SK-N-SH treated with all-trans-retinoic acid at 6 μM for 48 hours (cell line): ENCODE results near the gene OLFML2A.
A peak's percentile ranks its signal among the peaks of the same experiment; 100 is the strongest.

ENCODE experiments used
- ATAC-seq: fragments of 200-7000 bp; cut with Tn5 transposase; 3 replicates; pipeline ENCODE4 v1.9.1; 2020; ENCODE audit warnings: mild to moderate bottlenecking, moderate library complexity
- ARNTL ChIP-seq: fragments of 450-650 bp; formaldehyde crosslinking; IDR thresholded peaks from 2 replicates; pipeline ENCODE4 v1.5.0; 2020; ENCODE audit warnings: low read depth, mild to moderate bottlenecking, moderate library complexity, borderline replicate concordance
- BACH2 ChIP-seq: fragments of 250-450 bp; sonication (Bioruptor Pico); IDR thresholded peaks from 2 replicates; pipeline ENCODE4 v1.9.0; 2021; ENCODE audit warnings: mild to moderate bottlenecking, borderline replicate concordance
- CSDC2 ChIP-seq: fragments of 250-450 bp; sonication (Bioruptor Pico); IDR thresholded peaks from 2 replicates; pipeline ENCODE4 v1.5.0; 2020; ENCODE audit warnings: mild to moderate bottlenecking, moderate library complexity
- ESRRG ChIP-seq: fragments of 250-450 bp; sonication (Bioruptor Pico); IDR thresholded peaks from 2 replicates; pipeline ENCODE4 v1.6.1; 2021; ENCODE audit warnings: mild to moderate bottlenecking
- GLIS3 ChIP-seq: fragments of 250-450 bp; sonication (Bioruptor Pico); IDR thresholded peaks from 2 replicates; pipeline ENCODE4 v1.5.0; 2020; ENCODE audit warnings: mild to moderate bottlenecking, moderate library complexity
- ISL1 ChIP-seq: fragments of 250-450 bp; sonication (Bioruptor Pico); IDR thresholded peaks from 2 replicates; pipeline ENCODE4 v2.1.2; 2022; ENCODE audit warnings: mild to moderate bottlenecking, moderate library complexity
- OSR1 ChIP-seq: fragments of 250-450 bp; sonication (Bioruptor Pico); IDR thresholded peaks from 2 replicates; pipeline ENCODE4 v1.8.0; 2022; ENCODE audit warnings: moderate library complexity, mild to moderate bottlenecking, inconsistent platforms
- PPARA ChIP-seq: fragments of 250-450 bp; sonication (Bioruptor Pico); IDR thresholded peaks from 2 replicates; pipeline ENCODE4 v1.5.0; 2020; ENCODE audit warnings: mild to moderate bottlenecking, borderline replicate concordance
- RARB ChIP-seq: fragments of 250-450 bp; sonication (Bioruptor Pico); IDR thresholded peaks from 2 replicates; pipeline ENCODE4 v1.8.0; 2021; ENCODE audit warnings: mild to moderate bottlenecking, moderate library complexity
- SNAI2 ChIP-seq: fragments of 250-450 bp; sonication (Bioruptor Pico); IDR thresholded peaks from 2 replicates; pipeline ENCODE4 v1.5.0; 2020; ENCODE audit warnings: mild to moderate bottlenecking, moderate library complexity
- TCF4 ChIP-seq: fragments of 250-450 bp; sonication (Bioruptor Pico); IDR thresholded peaks from 2 replicates; pipeline ENCODE4 v1.8.0; 2021; ENCODE audit warnings: mild to moderate bottlenecking, moderate library complexity, borderline replicate concordance
- TOX ChIP-seq: fragments of 250-450 bp; sonication (Bioruptor Pico); IDR thresholded peaks from 2 replicates; pipeline ENCODE4 v1.8.0; 2021; ENCODE audit warnings: mild to moderate bottlenecking, moderate library complexity, borderline replicate concordance
- ZC3H10 ChIP-seq: fragments of 250-450 bp; sonication (Bioruptor Pico); IDR thresholded peaks from 2 replicates; pipeline ENCODE4 v1.5.1; 2021; ENCODE audit warnings: mild to moderate bottlenecking, moderate library complexity
- ZFP3 ChIP-seq: fragments of 250-450 bp; sonication (Bioruptor Pico); IDR thresholded peaks from 2 replicates; pipeline ENCODE4 v1.5.0; 2020; ENCODE audit warnings: mild to moderate bottlenecking, moderate library complexity
- ZFP30 ChIP-seq: fragments of 450-650 bp; formaldehyde crosslinking; IDR thresholded peaks from 2 replicates; pipeline ENCODE4 v1.5.0; 2022; ENCODE audit warnings: mild to moderate bottlenecking, moderate library complexity
- ZNF565 ChIP-seq: fragments of 450-650 bp; formaldehyde crosslinking; conservative IDR thresholded peaks from 2 replicates; pipeline ENCODE4 v1.5.0; 2020; ENCODE audit warnings: low read depth, mild to moderate bottlenecking, moderate library complexity
- ZNF70 ChIP-seq: fragments of 450-650 bp; formaldehyde crosslinking; IDR thresholded peaks from 2 replicates; pipeline ENCODE4 v1.5.0; 2020; ENCODE audit warnings: mild to moderate bottlenecking, moderate library complexity
- ZNF8 ChIP-seq: fragments of 450-650 bp; formaldehyde crosslinking; IDR thresholded peaks from 2 replicates; pipeline ENCODE4 v1.5.0; 2020; ENCODE audit warnings: mild to moderate bottlenecking, moderate library complexity
- TF ChIP-seq, protein P1 (sequence below): fragments of 250-450 bp; sonication (Bioruptor Pico); IDR thresholded peaks from 2 replicates; pipeline ENCODE4 v1.5.0; 2020; ENCODE audit warnings: mild to moderate bottlenecking, moderate library complexity
- TF ChIP-seq, protein P2 (sequence below): fragments of 250-450 bp; sonication (Bioruptor Pico); IDR thresholded peaks from 2 replicates; pipeline ENCODE4 v1.8.0; 2020; ENCODE audit warnings: mild to moderate bottlenecking, moderate library complexity, borderline replicate concordance
- TF ChIP-seq, protein P3 (sequence below): fragments of 250-450 bp; sonication (Bioruptor Pico); IDR thresholded peaks from 2 replicates; pipeline ENCODE4 v1.5.1; 2020; ENCODE audit warnings: low read depth, mild to moderate bottlenecking, moderate library complexity
- TF ChIP-seq, protein P4 (sequence below): fragments of 250-450 bp; sonication (Bioruptor Pico); IDR thresholded peaks from 2 replicates; pipeline ENCODE4 v1.5.1; 2021; ENCODE audit warnings: mild to moderate bottlenecking, moderate library complexity

The OLFML2A gene

DNA sequence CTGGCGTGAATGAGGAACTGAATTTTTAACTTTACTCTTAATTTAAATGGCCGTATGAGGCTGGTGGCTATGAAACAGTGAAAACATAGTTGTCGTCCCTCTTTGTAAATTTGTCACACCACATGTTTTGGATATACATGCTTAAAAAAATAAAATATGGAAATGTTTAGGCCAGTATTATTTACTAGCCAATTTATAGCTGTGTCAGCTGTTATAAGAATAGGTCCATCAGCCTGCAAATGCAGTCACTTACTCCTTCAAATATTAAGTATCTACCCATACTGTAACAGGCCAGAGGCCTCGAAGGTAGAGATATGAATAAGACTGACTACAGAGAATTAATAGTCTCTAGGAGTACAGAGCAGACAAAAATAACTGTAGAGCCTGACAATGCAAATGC lies 35.8 kb upstream of the OLFML2A start:
- ATAC-seq: no peak
- TF ChIP-seq CSDC2 (CRISPR knock-in tag) (no peak), ZC3H10 (no peak), SNAI2 (CRISPR knock-in tag) (no peak), ZNF70 (CRISPR knock-in tag) (no peak), ZFP3 (CRISPR knock-in tag) (no peak), TOX (no peak), ZNF565 (CRISPR knock-in tag) (no peak), GLIS3 (no peak), ARNTL (CRISPR knock-in tag) (no peak)
- TF ChIP-seq, protein P1, sequence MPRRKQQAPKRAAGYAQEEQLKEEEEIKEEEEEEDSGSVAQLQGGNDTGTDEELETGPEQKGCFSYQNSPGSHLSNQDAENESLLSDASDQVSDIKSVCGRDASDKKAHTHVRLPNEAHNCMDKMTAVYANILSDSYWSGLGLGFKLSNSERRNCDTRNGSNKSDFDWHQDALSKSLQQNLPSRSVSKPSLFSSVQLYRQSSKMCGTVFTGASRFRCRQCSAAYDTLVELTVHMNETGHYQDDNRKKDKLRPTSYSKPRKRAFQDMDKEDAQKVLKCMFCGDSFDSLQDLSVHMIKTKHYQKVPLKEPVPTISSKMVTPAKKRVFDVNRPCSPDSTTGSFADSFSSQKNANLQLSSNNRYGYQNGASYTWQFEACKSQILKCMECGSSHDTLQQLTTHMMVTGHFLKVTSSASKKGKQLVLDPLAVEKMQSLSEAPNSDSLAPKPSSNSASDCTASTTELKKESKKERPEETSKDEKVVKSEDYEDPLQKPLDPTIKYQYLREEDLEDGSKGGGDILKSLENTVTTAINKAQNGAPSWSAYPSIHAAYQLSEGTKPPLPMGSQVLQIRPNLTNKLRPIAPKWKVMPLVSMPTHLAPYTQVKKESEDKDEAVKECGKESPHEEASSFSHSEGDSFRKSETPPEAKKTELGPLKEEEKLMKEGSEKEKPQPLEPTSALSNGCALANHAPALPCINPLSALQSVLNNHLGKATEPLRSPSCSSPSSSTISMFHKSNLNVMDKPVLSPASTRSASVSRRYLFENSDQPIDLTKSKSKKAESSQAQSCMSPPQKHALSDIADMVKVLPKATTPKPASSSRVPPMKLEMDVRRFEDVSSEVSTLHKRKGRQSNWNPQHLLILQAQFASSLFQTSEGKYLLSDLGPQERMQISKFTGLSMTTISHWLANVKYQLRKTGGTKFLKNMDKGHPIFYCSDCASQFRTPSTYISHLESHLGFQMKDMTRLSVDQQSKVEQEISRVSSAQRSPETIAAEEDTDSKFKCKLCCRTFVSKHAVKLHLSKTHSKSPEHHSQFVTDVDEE (CRISPR knock-in tag): no peak

DNA sequence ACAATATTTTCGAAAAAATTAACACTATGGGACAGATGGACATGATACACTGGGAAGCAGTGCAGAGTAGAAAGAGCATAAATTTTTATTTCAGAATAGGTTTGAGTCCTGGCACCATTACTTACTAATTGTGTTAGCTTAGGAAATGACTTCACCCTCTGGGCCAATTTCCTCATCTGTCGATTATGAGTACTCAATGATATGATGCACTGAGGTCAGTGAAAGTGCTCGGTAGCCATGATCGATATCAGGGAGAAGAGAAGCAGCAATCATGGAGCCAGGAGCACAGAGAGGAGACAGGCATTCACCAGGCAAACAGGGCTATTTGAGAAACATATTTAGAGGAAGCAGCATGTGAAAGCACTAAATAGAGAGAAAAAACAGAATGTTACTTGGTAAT lies 35.3 kb upstream of the OLFML2A start:
- ATAC-seq: 0 out of 3 replicates have a peak, but pooled peaks have one; percentile 28
- no peak for TF ChIP-seq ARNTL (CRISPR knock-in tag)
- TF ChIP-seq GLIS3: no peak
- TF ChIP-seq ISL1 (CRISPR knock-in tag): 0 out of 2 replicates have a peak, but pooled peaks have one; percentile 7

DNA sequence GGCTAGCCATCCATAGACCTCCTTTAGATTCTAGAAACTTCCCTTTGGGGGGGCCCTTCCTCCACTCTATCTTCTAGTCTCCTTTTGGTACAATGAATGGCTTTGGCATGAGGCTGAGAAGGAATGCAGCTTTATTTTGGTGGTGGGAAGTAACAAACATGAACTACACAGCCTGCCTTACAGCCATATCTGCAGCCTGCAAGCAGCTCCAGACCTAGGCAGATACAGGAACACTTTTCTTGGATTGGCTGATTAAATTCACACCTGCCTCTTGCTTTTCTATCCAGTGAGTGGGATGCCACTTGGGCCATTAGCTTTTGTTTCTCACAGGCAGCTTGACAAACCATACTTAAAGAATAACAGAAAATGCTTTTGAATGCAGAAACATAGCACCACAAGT lies 34.0 kb upstream of the OLFML2A start:
- ATAC-seq: peak; percentile 57
- TF ChIP-seq ZC3H10: no peak
- TF ChIP-seq BACH2 (CRISPR knock-in tag): no peak
- no peak for TF ChIP-seq ESRRG (CRISPR knock-in tag)
- no peak for TF ChIP-seq ZFP30 (CRISPR knock-in tag)
- TF ChIP-seq TOX: no peak
- TF ChIP-seq, all 23 proteins: peak for 0

DNA sequence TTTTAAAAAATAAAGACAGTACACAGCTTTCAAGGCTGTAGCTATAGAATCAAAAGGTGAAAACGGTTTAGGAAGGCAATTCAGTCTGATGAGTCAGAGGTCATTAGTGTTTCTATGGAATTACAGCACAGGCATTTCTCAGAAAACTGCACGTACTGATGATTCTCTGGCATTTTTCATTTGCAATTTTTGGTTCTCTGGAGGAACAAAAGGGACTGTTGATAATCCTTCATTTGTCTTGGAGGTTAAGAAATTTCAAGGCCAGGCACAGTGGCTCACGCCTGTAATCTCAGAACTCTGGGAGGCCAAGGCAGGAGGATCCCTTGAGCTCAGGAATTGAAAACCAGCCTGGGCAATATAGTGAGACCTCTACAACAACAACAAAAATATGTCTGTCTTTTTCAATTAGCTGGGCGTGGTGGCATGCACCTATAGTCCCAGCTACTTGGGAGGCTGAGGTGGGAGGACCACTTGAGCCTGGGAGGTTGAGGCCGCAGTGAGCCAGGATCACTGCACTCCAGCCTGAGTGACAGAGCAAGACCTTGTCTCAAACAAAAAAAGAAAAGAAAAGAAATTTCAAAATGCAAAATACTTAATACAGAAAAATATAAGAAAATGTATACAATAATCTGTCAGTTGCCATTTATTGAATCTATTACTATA lies 33.1 kb upstream of the OLFML2A start:
- ATAC-seq: peak; percentile 69
- TF ChIP-seq ISL1 (CRISPR knock-in tag) (peak; percentile 11; the same call in 1 of the 2 replicates), ZC3H10 (no peak)
- TF ChIP-seq, all 23 proteins: peak for 1

DNA sequence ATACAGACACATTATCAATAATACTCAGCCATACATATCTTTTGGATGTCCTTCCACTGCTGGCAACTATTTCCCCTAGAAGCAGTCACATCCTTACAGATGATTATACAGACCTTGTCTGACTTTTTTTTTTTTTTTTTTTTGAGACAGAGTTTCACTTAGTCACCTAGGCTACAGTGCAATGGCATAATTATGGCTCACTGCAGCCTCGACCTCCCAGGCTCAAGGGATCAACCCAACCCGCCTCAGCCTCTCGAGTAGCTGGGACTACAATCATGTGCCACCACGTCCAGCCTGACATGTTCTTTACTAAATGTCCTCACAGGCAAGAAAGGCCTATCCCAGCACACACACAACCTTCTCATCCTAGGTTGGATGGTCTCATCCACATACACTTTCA lies 29.9 kb upstream of the OLFML2A start:
- ATAC-seq: no peak

DNA sequence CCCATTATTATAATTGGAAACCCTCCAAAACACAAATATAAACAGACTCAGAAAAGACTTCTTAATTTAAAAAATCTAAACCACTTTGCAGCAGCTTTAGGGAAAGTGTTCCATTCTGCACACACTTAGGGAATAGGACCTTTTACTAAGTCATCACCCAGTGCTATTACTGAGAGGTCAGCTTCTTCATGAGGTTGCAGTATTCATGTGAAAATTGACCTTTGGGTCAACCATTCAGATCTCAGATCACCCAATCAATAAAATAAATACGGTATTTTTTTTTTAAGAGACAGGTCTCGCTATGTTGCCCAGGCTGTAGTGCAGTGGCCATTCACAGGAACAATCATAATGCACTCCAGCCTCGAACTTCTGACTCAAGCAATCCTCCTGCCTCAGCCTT lies 27.6 kb upstream of the OLFML2A start:
- ATAC-seq: no peak
- TF ChIP-seq, protein P2, sequence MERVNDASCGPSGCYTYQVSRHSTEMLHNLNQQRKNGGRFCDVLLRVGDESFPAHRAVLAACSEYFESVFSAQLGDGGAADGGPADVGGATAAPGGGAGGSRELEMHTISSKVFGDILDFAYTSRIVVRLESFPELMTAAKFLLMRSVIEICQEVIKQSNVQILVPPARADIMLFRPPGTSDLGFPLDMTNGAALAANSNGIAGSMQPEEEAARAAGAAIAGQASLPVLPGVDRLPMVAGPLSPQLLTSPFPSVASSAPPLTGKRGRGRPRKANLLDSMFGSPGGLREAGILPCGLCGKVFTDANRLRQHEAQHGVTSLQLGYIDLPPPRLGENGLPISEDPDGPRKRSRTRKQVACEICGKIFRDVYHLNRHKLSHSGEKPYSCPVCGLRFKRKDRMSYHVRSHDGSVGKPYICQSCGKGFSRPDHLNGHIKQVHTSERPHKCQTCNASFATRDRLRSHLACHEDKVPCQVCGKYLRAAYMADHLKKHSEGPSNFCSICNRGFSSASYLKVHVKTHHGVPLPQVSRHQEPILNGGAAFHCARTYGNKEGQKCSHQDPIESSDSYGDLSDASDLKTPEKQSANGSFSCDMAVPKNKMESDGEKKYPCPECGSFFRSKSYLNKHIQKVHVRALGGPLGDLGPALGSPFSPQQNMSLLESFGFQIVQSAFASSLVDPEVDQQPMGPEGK (CRISPR knock-in tag): no peak
- TF ChIP-seq ZFP30 (CRISPR knock-in tag) (no peak), TOX (no peak), PPARA (CRISPR knock-in tag) (no peak), ISL1 (CRISPR knock-in tag) (no peak), RARB (no peak), ZC3H10 (no peak), ZFP3 (CRISPR knock-in tag) (no peak), ZNF565 (CRISPR knock-in tag) (no peak), ZNF70 (CRISPR knock-in tag) (no peak), GLIS3 (no peak), ARNTL (CRISPR knock-in tag) (no peak)
- TF ChIP-seq, protein P3, sequence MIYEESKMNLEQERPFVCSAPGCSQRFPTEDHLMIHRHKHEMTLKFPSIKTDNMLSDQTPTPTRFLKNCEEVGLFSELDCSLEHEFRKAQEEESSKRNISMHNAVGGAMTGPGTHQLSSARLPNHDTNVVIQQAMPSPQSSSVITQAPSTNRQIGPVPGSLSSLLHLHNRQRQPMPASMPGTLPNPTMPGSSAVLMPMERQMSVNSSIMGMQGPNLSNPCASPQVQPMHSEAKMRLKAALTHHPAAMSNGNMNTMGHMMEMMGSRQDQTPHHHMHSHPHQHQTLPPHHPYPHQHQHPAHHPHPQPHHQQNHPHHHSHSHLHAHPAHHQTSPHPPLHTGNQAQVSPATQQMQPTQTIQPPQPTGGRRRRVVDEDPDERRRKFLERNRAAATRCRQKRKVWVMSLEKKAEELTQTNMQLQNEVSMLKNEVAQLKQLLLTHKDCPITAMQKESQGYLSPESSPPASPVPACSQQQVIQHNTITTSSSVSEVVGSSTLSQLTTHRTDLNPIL (CRISPR knock-in tag): no peak
- TF ChIP-seq, protein P1 (CRISPR knock-in tag): no peak
- TF ChIP-seq, protein P4, sequence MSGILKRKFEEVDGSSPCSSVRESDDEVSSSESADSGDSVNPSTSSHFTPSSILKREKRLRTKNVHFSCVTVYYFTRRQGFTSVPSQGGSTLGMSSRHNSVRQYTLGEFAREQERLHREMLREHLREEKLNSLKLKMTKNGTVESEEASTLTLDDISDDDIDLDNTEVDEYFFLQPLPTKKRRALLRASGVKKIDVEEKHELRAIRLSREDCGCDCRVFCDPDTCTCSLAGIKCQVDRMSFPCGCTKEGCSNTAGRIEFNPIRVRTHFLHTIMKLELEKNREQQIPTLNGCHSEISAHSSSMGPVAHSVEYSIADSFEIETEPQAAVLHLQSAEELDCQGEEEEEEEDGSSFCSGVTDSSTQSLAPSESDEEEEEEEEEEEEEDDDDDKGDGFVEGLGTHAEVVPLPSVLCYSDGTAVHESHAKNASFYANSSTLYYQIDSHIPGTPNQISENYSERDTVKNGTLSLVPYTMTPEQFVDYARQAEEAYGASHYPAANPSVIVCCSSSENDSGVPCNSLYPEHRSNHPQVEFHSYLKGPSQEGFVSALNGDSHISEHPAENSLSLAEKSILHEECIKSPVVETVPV: no peak

More for the DNA sequence above, 29.9 kb upstream of the OLFML2A start:
- TF ChIP-seq GLIS3 (no peak), ZFP30 (CRISPR knock-in tag) (no peak), ZC3H10 (no peak), ESRRG (CRISPR knock-in tag) (no peak), ISL1 (CRISPR knock-in tag) (no peak), ZNF8 (no peak), ZNF70 (CRISPR knock-in tag) (no peak), OSR1 (CRISPR knock-in tag) (no peak), TOX (no peak), TCF4 (CRISPR knock-in tag) (no peak), ZFP3 (CRISPR knock-in tag) (no peak), RARB (no peak), CSDC2 (CRISPR knock-in tag) (no peak)
